ENCODE data around the gene LIX1L.

DNA sequence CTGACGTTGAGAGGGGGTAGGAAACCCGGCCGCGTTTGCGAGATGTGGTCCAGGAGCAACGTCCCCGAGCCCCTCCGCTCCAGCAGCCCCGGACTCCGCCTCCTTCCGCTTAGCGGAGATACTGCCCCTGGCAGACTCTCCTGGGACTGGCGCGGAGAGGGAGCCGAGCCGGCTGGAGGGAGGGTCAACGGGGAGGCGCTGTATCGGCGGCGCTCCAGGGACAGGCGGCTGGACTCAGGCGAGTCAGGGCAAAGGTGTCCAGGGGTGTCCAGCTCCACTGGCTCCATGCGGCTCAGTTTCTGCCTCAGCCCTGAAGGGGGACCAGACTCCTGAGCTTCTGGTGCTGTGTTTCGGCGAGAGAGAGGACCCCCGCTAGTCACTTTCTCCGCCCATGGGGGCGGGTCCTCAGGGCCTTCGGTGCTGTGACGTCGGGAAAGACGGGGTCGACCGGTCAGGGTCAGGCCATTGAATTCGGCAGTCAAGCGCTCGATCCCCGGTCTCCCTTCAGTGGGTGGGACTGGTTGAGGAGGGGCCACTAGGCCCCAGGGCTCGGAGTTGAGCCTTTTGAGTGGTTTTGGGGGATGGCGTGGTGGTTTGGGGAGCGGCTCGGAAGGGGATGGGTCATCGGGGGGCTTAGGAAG lies 2.8 kb upstream of the LIX1L start:
- TF ChIP-seq GATA2 (IDR thresholded peaks at IDR 0.05; ENCODE audit: low read depth, low read length) (no peak), GATA3 (IDR thresholded peaks at IDR 0.05; ENCODE audit: low read depth, low read length) (no peak)
